Endothelial cell of umbilical vein (primary cell): ENCODE data around the gene MYLK. TPM values are rescaled to one million over a fixed set of nuclear protein-coding genes. Genes with fewer than 3 reads are reported as not detected.

Experiments used
- BruUV-seq: library from RNA; stranded (reverse); fragments of 400-500 nt; replicated peaks from 2 replicates; lab custom pipeline; 2021; lab: Mats Ljungman, UMichigan
- CTCF ChIA-PET: fragments of 300-600, 350-600 bp; sonication (Branson Sonifier 250); formaldehyde crosslinking; loops from one replicate; lab custom pipeline; 2021; ENCODE audit warnings: antibody characterized with exemption, inconsistent platforms; lab: Charles Lee
- POLR2A ChIA-PET: fragments of 300-600, 350-600 bp; sonication (Branson Sonifier 250); formaldehyde crosslinking; loops from one replicate; lab custom pipeline; 2021; ENCODE audit warnings: antibody characterized with exemption, inconsistent platforms; lab: Charles Lee
- DNase-seq: peaks from one replicate; pipeline ENCODE4 v3.0.0-alpha.2; 2011; ENCODE audit warnings: low read depth, low spot score
- FAIRE-seq: peaks from 2 replicates; lab custom pipeline; 2011; peaks lifted over from hg19 to GRCh38; lab: Jason Lieb, UNC
- H2AFZ ChIP-seq: 2 replicates; pipeline ENCODE4 v1.6.0; 2012; ENCODE audit warnings: low read depth, low read length, control low read depth, inconsistent platforms
- H3K27ac ChIP-seq: 2 replicates; pipeline ENCODE4 v1.5.1; 2011; ENCODE audit warnings: low read depth, mild to moderate bottlenecking, control low read depth, low read length, moderate library complexity; ENCODE audit not compliant: insufficient read depth
- H3K27me3 ChIP-seq, 2 experiments: 2 replicates each; pipeline versions ENCODE4 v1.6.0 to v1.6.1; 2011; ENCODE audit warnings: low read length in 2 of 2, mixed read lengths in 1 of 2; ENCODE audit not compliant: control insufficient read depth in 2 of 2, insufficient read depth in 2 of 2
- H3K36me3 ChIP-seq, 2 experiments: 2 replicates in 1 of 2; 3 replicates in 1 of 2; pipeline ENCODE4 v1.5.1; 2011; ENCODE audit warnings: low read length in 2 of 2, mild to moderate bottlenecking in 1 of 2, moderate library complexity in 1 of 2; ENCODE audit not compliant: control insufficient read depth in 2 of 2, insufficient read depth in 2 of 2; ENCODE audit errors: extremely low read depth in 1 of 2
- H3K4me1 ChIP-seq: 3 replicates; pipeline ENCODE4 v1.5.1; 2011; ENCODE audit warnings: mild to moderate bottlenecking, low read length; ENCODE audit not compliant: control insufficient read depth, insufficient read depth; ENCODE audit errors: extremely low read depth
- H3K4me2 ChIP-seq: 2 replicates; pipeline ENCODE4 v1.6.1; 2011; ENCODE audit warnings: low read length, control low read depth, mixed read lengths; ENCODE audit not compliant: insufficient read depth
- H3K4me3 ChIP-seq, 3 experiments: fragments of 200-600 bp in 1 of 3; sonication (generic), shearing (Covaris generic) in 1 of 3; replicated peaks in 1 of 3; 2 replicates each; pipeline ENCODE4 v1.5.1; 2011 to 2016; ENCODE audit warnings: control low read depth in 3 of 3, low read length in 3 of 3, mild to moderate bottlenecking in 2 of 3, inconsistent platforms in 1 of 3, low read depth in 1 of 3, moderate library complexity in 1 of 3; ENCODE audit not compliant: insufficient read depth in 1 of 3
- H3K79me2 ChIP-seq: 2 replicates; pipeline ENCODE4 v1.6.0; 2012; ENCODE audit warnings: low read length, inconsistent platforms; ENCODE audit not compliant: control insufficient read depth, insufficient read depth
- H3K9ac ChIP-seq: replicated peaks from 2 replicates; pipeline ENCODE3; 2011; ENCODE audit warnings: low read length, control low read depth; ENCODE audit not compliant: insufficient read depth; ENCODE audit errors: extremely low read depth
- H3K9me1 ChIP-seq: replicated peaks from 3 replicates; pipeline ENCODE4 v1.6.0; 2011; ENCODE audit warnings: mild to moderate bottlenecking, low read length; ENCODE audit not compliant: control insufficient read depth, insufficient read depth; ENCODE audit errors: extremely low read depth
- H3K9me3 ChIP-seq: replicated peaks from 2 replicates; pipeline ENCODE4 v1.5.1; 2012; ENCODE audit warnings: low read length, inconsistent platforms; ENCODE audit not compliant: control insufficient read depth, insufficient read depth
- H4K20me1 ChIP-seq: replicated peaks from 2 replicates; pipeline ENCODE3; 2011; ENCODE audit warnings: mild to moderate bottlenecking, low read length; ENCODE audit not compliant: control insufficient read depth, insufficient read depth; ENCODE audit errors: extremely low read depth
- CTCF ChIP-seq, 2 donors: IDR thresholded peaks; 1 replicate in 1 of 2; 2 replicates in 1 of 2; pipeline ENCODE4 v1.5.1; 2011; ENCODE audit warnings: low read length in 2 of 2, mild to moderate bottlenecking in 2 of 2, moderate library complexity in 2 of 2, control low read depth in 1 of 2, inconsistent platforms in 1 of 2, low read depth in 1 of 2; ENCODE audit not compliant: insufficient read depth in 1 of 2; ENCODE audit errors: extremely low read depth in 1 of 2
- EZH2 ChIP-seq: IDR thresholded peaks from 2 replicates; pipeline ENCODE4 v1.6.1; 2012; ENCODE audit warnings: borderline replicate concordance, low read depth, mild to moderate bottlenecking, moderate library complexity, low read length, inconsistent platforms; ENCODE audit not compliant: severe bottlenecking
- FOS ChIP-seq: IDR thresholded peaks from 2 replicates; pipeline ENCODE4 v1.6.1; 2011; ENCODE audit warnings: mild to moderate bottlenecking, low read length, moderate library complexity, borderline replicate concordance; ENCODE audit not compliant: insufficient read depth
- GATA2 ChIP-seq: IDR thresholded peaks from 2 replicates; pipeline ENCODE4 v1.7.0; 2011; ENCODE audit warnings: low read depth, mild to moderate bottlenecking, moderate library complexity, mixed read lengths, low read length; ENCODE audit not compliant: insufficient read length, insufficient read depth
- JUN ChIP-seq: IDR thresholded peaks from 2 replicates; pipeline ENCODE4 v1.6.1; 2011; ENCODE audit warnings: borderline replicate concordance, low read depth; ENCODE audit not compliant: insufficient read length, insufficient read depth
- MYC ChIP-seq: IDR thresholded peaks from one replicate; pipeline ENCODE4 v1.6.1; 2011; ENCODE audit warnings: mild to moderate bottlenecking, low read depth, low read length
- POLR2A ChIP-seq: IDR thresholded peaks from 2 replicates; pipeline ENCODE4 v1.6.1; 2012; ENCODE audit warnings: low read depth, mild to moderate bottlenecking, control low read depth, low read length
- POLR2AphosphoS5 ChIP-seq: IDR thresholded peaks from 2 replicates; pipeline ENCODE4 v1.6.1; 2012; ENCODE audit warnings: low read depth, mild to moderate bottlenecking, control low read depth, low read length, moderate library complexity; ENCODE audit not compliant: insufficient read depth
- dilution Hi-C: fragments of 300-500 bp; cut with MboI; formaldehyde crosslinking; loops from one replicate; pipeline ENCODE4 v1.15.0; 2019; ENCODE audit warnings: low sequenced_read_pairs; ENCODE audit not compliant: extremely low pct_ligation_motif_present
- intact Hi-C: fragments of 100-400 bp; cut with micrococcal nuclease; formaldehyde crosslinking; loops from one replicate; pipeline ENCODE4 v1.10.0; 2022
- polyA plus RNA-seq, 4 experiments: library from polyadenylated mRNA; depleted of rRNA in 3 of 4; stranded (reverse) in 3 of 4; unstranded in 1 of 4; fragments of >200 nt; gene quantifications; 2 replicates each; pipeline versions ENCODE4 v1.2.1 to v1.2.3, GENCODE V29; 2011 to 2012; ENCODE audit warnings: missing spikeins in 1 of 4
- total RNA-seq: library from RNA; stranded (reverse); gene quantifications from 2 replicates; pipeline ENCODE4 v1.2.3, GENCODE V29; 2021
- TF ChIP-seq, protein P1 (sequence below): IDR thresholded peaks from 2 replicates; pipeline ENCODE4 v1.6.1; 2011; ENCODE audit not compliant: insufficient read depth, insufficient read length

Gene MYLK
- total and polyA plus RNA-seq, 2 donors (not counting 3 experiments of a cell fraction or from before 2014, with no cell fraction given): 10.0 to 22.2 TPM

GRCh38 chr3:123568875-123569274 lies 315.3 kb downstream of the MYLK start:
- H3K9me3 ChIP-seq: no peaks in the 10 kb centered on the region
- no peaks in the 10 kb centered on the region for H3K4me1 ChIP-seq
- ChIA-PET POLR2A (no interaction called here), CTCF (interaction anchor here (1.3 to 2.1 kb wide), 2 partner anchors 9 to 155 kb away, joined by 5 to 11 read pairs; no protein-coding TSS in a partner anchor)
- no peaks in the 10 kb centered on the region for H4K20me1 ChIP-seq
- no peaks in the 10 kb centered on the region for H3K79me2 ChIP-seq
- H3K9me1 ChIP-seq: no peaks in the 10 kb centered on the region
- dilution Hi-C loops: no loop called here
- TF ChIP-seq POLR2AphosphoS5 (no peak), EZH2 (no peak), CTCF (IDR thresholded peaks at IDR 0.05; ENCODE audit: extremely low read depth in 1 of 2, insufficient read depth in 1 of 2, low read depth in 1 of 2, low read length in 2 of 2) (no peak), MYC (no peak)
- TF ChIP-seq, protein P1, sequence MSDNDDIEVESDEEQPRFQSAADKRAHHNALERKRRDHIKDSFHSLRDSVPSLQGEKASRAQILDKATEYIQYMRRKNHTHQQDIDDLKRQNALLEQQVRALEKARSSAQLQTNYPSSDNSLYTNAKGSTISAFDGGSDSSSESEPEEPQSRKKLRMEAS: no peak
- no peak overlapping the region for H2AFZ ChIP-seq
- no peak overlapping the region for H3K27ac ChIP-seq
- DNase-seq (no peak), FAIRE-seq (no peak)
- H3K4me2 ChIP-seq: no peak overlapping the region
- intact Hi-C loops: no loop called here
- no TSS peak for BruUV-seq
- H3K36me3 ChIP-seq: peaks cover 0 to 4% of the 10 kb centered on the region in 2 experiments
- H3K9ac ChIP-seq: no peak overlapping the region
- no peaks in the 10 kb centered on the region for H3K27me3 ChIP-seq
- no peak overlapping the region for H3K4me3 ChIP-seq

GRCh38 chr3:123568034-123568433 lies 316.1 kb downstream of the MYLK start:
- H4K20me1 ChIP-seq: no peaks in the 10 kb centered on the region
- H3K4me2 ChIP-seq: no peak overlapping the region
- dilution Hi-C loops (no loop called here), intact Hi-C loops (no loop called here)
- no TSS peak for BruUV-seq
- H2AFZ ChIP-seq: no peak overlapping the region
- H3K4me1 ChIP-seq: no peaks in the 10 kb centered on the region
- POLR2A ChIA-PET: no interaction called here
- no peaks in the 10 kb centered on the region for H3K27me3 ChIP-seq
- no peaks in the 10 kb centered on the region for H3K79me2 ChIP-seq
- H3K9ac ChIP-seq: no peak overlapping the region
- FAIRE-seq (no peak), DNase-seq (no peak)
- no peaks in the 10 kb centered on the region for H3K9me3 ChIP-seq
- no peak overlapping the region for H3K4me3 ChIP-seq
- H3K27ac ChIP-seq: no peak overlapping the region
- CTCF ChIA-PET: interaction anchor here (2.1 kb wide), 1 partner anchor 8 kb away, joined by 11 read pairs; no protein-coding TSS in a partner anchor
- TF ChIP-seq, protein P1: no peak
- TF ChIP-seq CTCF (IDR thresholded peaks at IDR 0.05; ENCODE audit: extremely low read depth in 1 of 2, insufficient read depth in 1 of 2, low read depth in 1 of 2, low read length in 2 of 2) (no peak), POLR2A (no peak), POLR2AphosphoS5 (no peak), JUN (no peak), EZH2 (no peak), FOS (no peak), GATA2 (no peak), MYC (no peak)
- H3K9me1 ChIP-seq: no peaks in the 10 kb centered on the region
- peaks cover 0 to 4% of the 10 kb centered on the region in 2 experiments for H3K36me3 ChIP-seq
